GM19372 (cell line): ENCODE data around the gene A3GALT2.

Experiments
- ATAC-seq: cut with Tn5 transposase; IDR thresholded peaks from one replicate; pipeline ENCODE4 v1.9.1; 2021; ENCODE audit warnings: mild to moderate bottlenecking, low read depth, moderate library complexity; ENCODE audit not compliant: unreplicated experiment

A3GALT2 gene

GRCh38 chr1:33351281-33351660 lies 30.4 kb upstream of the A3GALT2 start:
- ATAC-seq, result no peak

- no peak for ATAC-seq
Measured at GRCh38 chr1:33350611-33351280, 29.8 kb upstream of the A3GALT2 start.

- peak; percentile 86 for ATAC-seq
Measured at GRCh38 chr1:33349778-33350610, 29.1 kb upstream of the A3GALT2 start.

GRCh38 chr1:33349081-33349759 lies 28.3 kb upstream of the A3GALT2 start:
- peak; percentile 27 for ATAC-seq

- no peak for ATAC-seq
Measured at GRCh38 chr1:33348676-33349080, 27.8 kb upstream of the A3GALT2 start.

- ATAC-seq, result no peak
Measured at GRCh38 chr1:33348194-33348593, 27.3 kb upstream of the A3GALT2 start.

GRCh38 chr1:33347650-33347992 lies 26.7 kb upstream of the A3GALT2 start:
- no peak for ATAC-seq

GRCh38 chr1:33346927-33347649 lies 26.2 kb upstream of the A3GALT2 start:
- ATAC-seq, result no peak

GRCh38 chr1:33346533-33346926 lies 25.6 kb upstream of the A3GALT2 start:
- no peak for ATAC-seq

- ATAC-seq, result no peak
Measured at GRCh38 chr1:33344896-33345560, 24.1 kb upstream of the A3GALT2 start.

GRCh38 chr1:33343539-33343938 lies 22.6 kb upstream of the A3GALT2 start:
- ATAC-seq, result no peak

- ATAC-seq, result no peak
Measured at GRCh38 chr1:33342041-33342723, 21.3 kb upstream of the A3GALT2 start.

- no peak for ATAC-seq
Measured at GRCh38 chr1:33341190-33341589, 20.3 kb upstream of the A3GALT2 start.

- ATAC-seq, result no peak
Measured at GRCh38 chr1:33339413-33339812, 18.5 kb upstream of the A3GALT2 start.

GRCh38 chr1:33338440-33339211 lies 17.7 kb upstream of the A3GALT2 start:
- no peak for ATAC-seq

- no peak for ATAC-seq
Measured at GRCh38 chr1:33338048-33338439, 17.1 kb upstream of the A3GALT2 start.

- no peak for ATAC-seq
Measured at GRCh38 chr1:33337441-33337840, 16.5 kb upstream of the A3GALT2 start.

- ATAC-seq, result no peak
Measured at GRCh38 chr1:33336580-33336979, 15.7 kb upstream of the A3GALT2 start.

GRCh38 chr1:33335020-33335419 lies 14.1 kb upstream of the A3GALT2 start:
- no peak for ATAC-seq
